Bronchial smooth muscle cell (primary cell): ENCODE results near the gene ZNF518A. TPM values are rescaled to one million over a fixed set of nuclear protein-coding genes. Genes with fewer than 3 reads are reported as not detected.

Source experiments
- total RNA-seq: library from RNA; depleted of rRNA; stranded (reverse); fragments of >200 nt; gene quantifications from 2 replicates; pipeline ENCODE4 v1.2.1, GENCODE V29; 2014

Gene ZNF518A, protein sequence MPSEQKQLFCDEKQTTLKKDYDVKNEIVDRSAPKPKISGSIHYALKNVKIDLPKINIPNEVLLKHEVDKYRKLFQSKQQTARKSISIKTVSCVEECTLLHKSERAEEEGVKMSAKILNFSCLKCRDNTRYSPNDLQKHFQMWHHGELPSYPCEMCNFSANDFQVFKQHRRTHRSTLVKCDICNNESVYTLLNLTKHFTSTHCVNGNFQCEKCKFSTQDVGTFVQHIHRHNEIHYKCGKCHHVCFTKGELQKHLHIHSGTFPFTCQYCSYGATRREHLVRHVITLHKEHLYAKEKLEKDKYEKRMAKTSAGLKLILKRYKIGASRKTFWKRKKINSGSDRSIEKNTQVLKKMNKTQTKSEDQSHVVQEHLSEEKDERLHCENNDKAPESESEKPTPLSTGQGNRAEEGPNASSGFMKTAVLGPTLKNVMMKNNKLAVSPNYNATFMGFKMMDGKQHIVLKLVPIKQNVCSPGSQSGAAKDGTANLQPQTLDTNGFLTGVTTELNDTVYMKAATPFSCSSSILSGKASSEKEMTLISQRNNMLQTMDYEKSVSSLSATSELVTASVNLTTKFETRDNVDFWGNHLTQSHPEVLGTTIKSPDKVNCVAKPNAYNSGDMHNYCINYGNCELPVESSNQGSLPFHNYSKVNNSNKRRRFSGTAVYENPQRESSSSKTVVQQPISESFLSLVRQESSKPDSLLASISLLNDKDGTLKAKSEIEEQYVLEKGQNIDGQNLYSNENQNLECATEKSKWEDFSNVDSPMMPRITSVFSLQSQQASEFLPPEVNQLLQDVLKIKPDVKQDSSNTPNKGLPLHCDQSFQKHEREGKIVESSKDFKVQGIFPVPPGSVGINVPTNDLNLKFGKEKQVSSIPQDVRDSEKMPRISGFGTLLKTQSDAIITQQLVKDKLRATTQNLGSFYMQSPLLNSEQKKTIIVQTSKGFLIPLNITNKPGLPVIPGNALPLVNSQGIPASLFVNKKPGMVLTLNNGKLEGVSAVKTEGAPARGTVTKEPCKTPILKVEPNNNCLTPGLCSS (N-terminal part only)
- 10.6 and 15.6 TPM in 2 replicates for total RNA-seq

DNA sequence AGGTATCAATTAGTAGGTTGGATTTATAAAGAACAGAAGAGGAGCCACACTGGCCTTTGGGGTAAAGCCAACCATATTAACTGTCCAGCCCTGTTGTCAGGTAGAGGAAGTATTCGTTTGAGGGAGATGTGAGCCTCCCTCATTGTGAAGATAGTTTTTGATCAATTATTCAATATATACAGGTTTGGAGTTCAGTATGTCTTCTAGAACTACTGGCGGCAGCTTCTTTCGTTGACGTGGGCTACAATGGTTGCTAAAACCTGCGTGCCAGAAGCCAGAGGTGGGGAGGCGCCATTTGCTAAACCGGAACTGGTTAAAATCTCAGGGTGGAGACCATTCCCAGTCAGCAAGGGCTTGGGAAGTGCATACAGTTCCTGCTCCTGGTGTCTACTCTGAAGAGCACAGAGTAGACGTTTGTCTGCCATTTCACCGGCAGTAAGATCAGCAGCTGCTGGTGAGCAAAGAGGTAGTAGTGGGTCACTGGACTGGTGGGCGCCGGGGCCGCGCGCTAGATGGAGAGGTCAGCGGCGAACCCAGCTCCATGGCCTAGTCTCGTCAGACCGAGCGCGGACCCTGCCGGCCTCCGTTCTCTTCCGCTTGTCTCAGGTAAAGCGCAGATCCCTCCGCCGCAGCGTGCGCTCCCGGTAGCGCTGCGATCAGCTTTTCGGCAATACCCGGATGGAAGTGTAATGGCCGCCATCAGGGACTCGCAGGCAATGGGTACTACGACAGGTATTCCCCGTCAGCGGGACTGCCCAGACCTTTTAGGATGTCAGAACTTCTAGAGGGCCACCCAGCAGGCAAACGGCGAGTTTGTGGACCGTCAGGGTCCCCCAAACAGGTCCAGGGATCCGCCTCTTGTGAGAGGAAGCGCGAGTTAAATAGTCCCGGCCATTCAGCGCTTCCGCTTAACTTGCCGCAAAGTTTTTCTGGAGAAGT lies at the start of gene ZNF518A:
Gene ZNF518A, plus strand, starts transcription at position 911 of the 939 bp plus-strand sequence. CDS start 26,026 bp downstream, outside the sequence.

Other genes with a start within 250 kb of the ZNF518A start
- 0.09 TPM in 1 of 2 replicates, not detected in the other for gene CC2D2B, start 222.3 kb upstream of the ZNF518A start, total RNA-seq
- 3.0 and 5.1 TPM in 2 replicates for gene CCNJ, start 86.7 kb upstream of the ZNF518A start, total RNA-seq
- 0.09 and 0.16 TPM in 2 replicates for gene BLNK, start 141.3 kb downstream of the ZNF518A start, total RNA-seq
- not detected in 2 replicates for gene DNTT, start 174.1 kb downstream of the ZNF518A start, total RNA-seq
- gene OPALIN, start 228.7 kb downstream of the ZNF518A start, total RNA-seq = not detected in 2 replicates